Cardiac muscle cell (in vitro differentiated cells and primary cell): ENCODE results near the gene SDC1. TPM values are rescaled to one million over a fixed set of nuclear protein-coding genes. Genes with fewer than 3 reads are reported as not detected.

Experiments used
- DNase-seq, 2 donors: peaks; one replicate each; pipeline versions ENCODE4 v3.0.0 to v3.0.0-alpha.2; 2010 to 2017; ENCODE audit warnings: low read depth in 1 of 2, low spot score in 1 of 2
- H3K27ac ChIP-seq: fragments of 200-600 bp; sonication (generic); 2 replicates; pipeline ENCODE4 v1.5.1; 2016
- H3K27me3 ChIP-seq: fragments of 200-600 bp; sonication (generic); 2 replicates; pipeline ENCODE4 v1.6.0; 2016; ENCODE audit warnings: control low read depth
- H3K36me3 ChIP-seq: fragments of 200-600 bp; sonication (generic); 2 replicates; pipeline ENCODE4 v1.5.1; 2016; ENCODE audit warnings: control low read depth
- H3K4me1 ChIP-seq: fragments of 200-600 bp; sonication (generic); 2 replicates; pipeline ENCODE4 v1.8.1; 2017; ENCODE audit warnings: low read depth, mild to moderate bottlenecking, mixed run types
- H3K4me3 ChIP-seq: fragments of 200-600 bp; sonication (generic); 2 replicates; pipeline ENCODE4 v1.5.1; 2016; ENCODE audit warnings: mild to moderate bottlenecking
- H3K9me3 ChIP-seq: fragments of 200-600 bp; sonication (generic); 2 replicates; pipeline ENCODE4 v1.5.1; 2017; ENCODE audit warnings: low read depth, mild to moderate bottlenecking, control low read depth
- CTCF ChIP-seq: IDR thresholded peaks from 2 replicates; pipeline ENCODE4 v1.5.1; 2012; ENCODE audit warnings: low read depth, mild to moderate bottlenecking, low read length
- polyA plus RNA-seq: library from polyadenylated mRNA; unstranded; fragments of >200 nt; fragmentation: Nextera tagmentation; extraction: Ambion mirVana; gene quantifications from 2 replicates; pipeline ENCODE4 v1.2.1, GENCODE V29; 2016
- total RNA-seq: library from RNA; depleted of rRNA; stranded (reverse); fragments of >200 nt; gene quantifications from 2 replicates; pipeline ENCODE4 v1.2.3, GENCODE V29; 2016

Gene SDC1
- total and polyA plus RNA-seq, 2 experiments from 2014 or later, result 13.3 to 14.0 TPM

GRCh38 chr2:20217041-20217970 lies 7.6 kb downstream of the SDC1 start:
- TF ChIP-seq CTCF, result no peak
- H3K4me1 ChIP-seq, result peaks cover 15% of the 10 kb centered on the region
- H3K4me3 ChIP-seq, result no peak overlapping the region
- DNase-seq, result no peak
- H3K27ac ChIP-seq, result no peak overlapping the region
- H3K9me3 ChIP-seq, result no peaks in the 10 kb centered on the region
- peaks cover 8% of the 10 kb centered on the region for H3K27me3 ChIP-seq
- H3K36me3 ChIP-seq, result no peaks in the 10 kb centered on the region

GRCh38 chr2:20216130-20217025 lies 8.6 kb downstream of the SDC1 start:
- TF ChIP-seq CTCF, result no peak
- Histone ChIP-seq H3K9me3 (no peaks in the 10 kb centered on the region), H3K27ac (no peak overlapping the region), H3K4me3 (no peak overlapping the region), H3K36me3 (no peaks in the 10 kb centered on the region), H3K4me1 (peaks cover 19% of the 10 kb centered on the region), H3K27me3 (no peaks in the 10 kb centered on the region)
- no peak for DNase-seq

GRCh38 chr2:20215183-20216040 lies 9.5 kb downstream of the SDC1 start:
- no peak for DNase-seq
- Histone ChIP-seq H3K36me3 (no peaks in the 10 kb centered on the region), H3K9me3 (no peaks in the 10 kb centered on the region), H3K4me1 (peaks cover 19% of the 10 kb centered on the region), H3K27ac (no peak overlapping the region), H3K27me3 (no peaks in the 10 kb centered on the region), H3K4me3 (no peak overlapping the region)
- TF ChIP-seq CTCF, result no peak

GRCh38 chr2:20214566-20215182 lies 10.3 kb downstream of the SDC1 start:
- Histone ChIP-seq H3K27me3 (no peaks in the 10 kb centered on the region), H3K36me3 (no peaks in the 10 kb centered on the region), H3K27ac (no peak overlapping the region), H3K9me3 (no peaks in the 10 kb centered on the region), H3K4me3 (no peak overlapping the region), H3K4me1 (peaks cover 19% of the 10 kb centered on the region)
- no peak for TF ChIP-seq CTCF
- DNase-seq, result no peak
